IPS DF 6.9 (cell line): ENCODE results near the gene NFYC.

Experiments
- DNase-seq: peaks from one replicate; pipeline ENCODE4 v3.0.0-alpha.2; 2013; ENCODE audit warnings: low read depth, low spot score
- H3K27ac ChIP-seq: one replicate; pipeline ENCODE4 v1.5.1; 2013; ENCODE audit warnings: low read length, control low read depth
- H3K27me3 ChIP-seq: 2 replicates; pipeline ENCODE4 v1.6.1; 2013; ENCODE audit warnings: mild to moderate bottlenecking, low read length; ENCODE audit not compliant: control insufficient read depth, insufficient read depth
- H3K36me3 ChIP-seq: 2 replicates; pipeline ENCODE4 v1.6.1; 2013; ENCODE audit warnings: low read length; ENCODE audit not compliant: control insufficient read depth, insufficient read depth
- H3K4me1 ChIP-seq: 2 replicates; pipeline ENCODE4 v1.6.1; 2013; ENCODE audit warnings: low read length; ENCODE audit not compliant: control insufficient read depth, insufficient read depth
- H3K4me3 ChIP-seq: 2 replicates; pipeline ENCODE4 v1.5.1; 2013; ENCODE audit warnings: mild to moderate bottlenecking, low read length
- H3K9me3 ChIP-seq: 2 replicates; pipeline ENCODE4 v1.6.1; 2013; ENCODE audit warnings: low read length, inconsistent platforms; ENCODE audit not compliant: control insufficient read depth, insufficient read depth
- WGBS: extraction: QIAGEN DNeasy Blood & Tissue Kit; methylation state at CpG from one replicate; pipeline ENCODE4 v1.1.7; 2013; ENCODE audit warnings: mixed read lengths, missing lambda C conversion rate; ENCODE audit not compliant: insufficient read length, insufficient coverage; 5-methylcytosine and 5-hydroxymethylcytosine counted together

NFYC gene

DNA sequence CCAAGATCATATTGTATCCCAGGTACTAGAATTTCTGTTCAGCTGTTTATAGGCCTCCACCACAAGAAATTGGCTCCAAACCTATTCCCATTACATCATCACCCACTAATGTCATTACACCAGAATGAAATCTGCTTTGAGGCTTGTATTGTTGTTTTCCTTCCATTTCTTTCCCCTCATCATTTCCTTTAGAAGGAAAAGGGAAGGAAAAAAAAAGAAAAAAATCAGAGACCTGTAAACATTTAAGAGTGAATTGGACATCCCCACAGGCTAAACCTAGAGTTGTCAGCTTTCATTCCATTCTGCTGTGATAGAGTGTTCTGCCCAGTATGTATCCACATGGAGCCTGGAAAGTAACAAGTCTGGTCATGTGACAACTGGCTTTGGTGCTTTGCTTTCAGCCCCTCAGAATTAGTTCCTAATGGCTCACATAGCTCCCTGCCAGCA is 44.6 kb downstream of the NFYC start:
- Histone ChIP-seq H3K9me3 (no peaks in the 10 kb centered on the region), H3K4me3 (no peak overlapping the region), H3K36me3 (peaks cover 3% of the 10 kb centered on the region; the same call in 1 of the 2 replicates), H3K27me3 (no peaks in the 10 kb centered on the region), H3K27ac (no peak overlapping the region), H3K4me1 (no peaks in the 10 kb centered on the region)
- no peak for DNase-seq

DNA sequence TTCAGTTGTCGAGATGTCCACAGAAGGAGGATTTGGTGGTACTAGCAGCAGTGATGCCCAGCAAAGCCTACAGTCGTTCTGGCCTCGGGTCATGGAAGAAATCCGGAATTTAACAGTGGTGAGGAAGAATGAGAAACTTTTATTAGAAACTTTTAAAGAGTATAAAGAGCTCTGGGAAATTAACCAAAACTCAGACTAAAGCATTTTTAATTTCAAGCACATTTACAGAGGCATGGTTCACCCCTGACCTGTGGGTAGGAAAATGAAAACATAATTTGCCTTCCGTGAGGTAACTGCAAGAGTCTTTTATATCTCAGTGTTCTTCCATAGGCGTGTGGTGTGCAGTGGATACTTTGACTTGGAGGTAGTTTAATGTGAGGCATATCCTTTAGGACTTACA is 47.3 kb downstream of the NFYC start:
- WGBS: no CpG with 5 or more reads among the region's 6 CpGs
- no peak overlapping the region for H3K27ac ChIP-seq
- DNase-seq: no peak
- peaks cover 7% of the 10 kb centered on the region; the same call in 1 of the 2 replicates for H3K36me3 ChIP-seq
- H3K4me1 ChIP-seq: no peaks in the 10 kb centered on the region
- no peaks in the 10 kb centered on the region for H3K27me3 ChIP-seq
- H3K9me3 ChIP-seq: no peaks in the 10 kb centered on the region
- no peak overlapping the region for H3K4me3 ChIP-seq

DNA sequence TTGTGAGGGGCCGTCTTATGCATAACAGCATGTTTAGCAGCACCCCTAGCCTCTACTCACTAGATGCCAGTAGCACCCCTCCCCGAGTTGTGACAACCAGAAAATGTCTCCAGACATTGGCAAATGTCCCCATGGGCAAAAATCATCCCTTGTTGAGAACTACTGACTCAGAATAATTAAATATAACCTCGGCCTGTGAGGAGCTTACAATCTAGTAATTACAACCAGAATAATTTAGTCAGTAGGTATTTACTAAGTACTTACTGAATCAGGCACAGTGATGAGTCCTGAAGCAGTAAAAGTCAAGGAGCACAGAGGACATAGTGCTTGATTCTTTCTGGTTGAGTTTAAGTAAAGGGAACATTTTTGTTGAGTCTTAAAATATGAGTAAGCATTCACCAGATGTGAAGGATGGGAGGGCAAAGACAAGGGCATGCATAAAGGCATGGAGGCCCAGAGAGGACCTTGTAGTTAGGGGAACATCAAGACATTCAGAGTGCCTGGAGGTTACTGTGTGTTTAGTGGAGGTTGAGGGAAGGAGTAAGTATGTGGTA is 48.0 kb downstream of the NFYC start:
- DNase-seq: no peak
- no CpG with 5 or more reads among the region's 3 CpGs for WGBS
- H3K9me3 ChIP-seq: no peaks in the 10 kb centered on the region
- H3K4me3 ChIP-seq: no peak overlapping the region
- H3K27ac ChIP-seq: no peak overlapping the region
- H3K36me3 ChIP-seq: peaks cover 7% of the 10 kb centered on the region; the same call in 1 of the 2 replicates
- no peaks in the 10 kb centered on the region for H3K4me1 ChIP-seq
- H3K27me3 ChIP-seq: no peaks in the 10 kb centered on the region

DNA sequence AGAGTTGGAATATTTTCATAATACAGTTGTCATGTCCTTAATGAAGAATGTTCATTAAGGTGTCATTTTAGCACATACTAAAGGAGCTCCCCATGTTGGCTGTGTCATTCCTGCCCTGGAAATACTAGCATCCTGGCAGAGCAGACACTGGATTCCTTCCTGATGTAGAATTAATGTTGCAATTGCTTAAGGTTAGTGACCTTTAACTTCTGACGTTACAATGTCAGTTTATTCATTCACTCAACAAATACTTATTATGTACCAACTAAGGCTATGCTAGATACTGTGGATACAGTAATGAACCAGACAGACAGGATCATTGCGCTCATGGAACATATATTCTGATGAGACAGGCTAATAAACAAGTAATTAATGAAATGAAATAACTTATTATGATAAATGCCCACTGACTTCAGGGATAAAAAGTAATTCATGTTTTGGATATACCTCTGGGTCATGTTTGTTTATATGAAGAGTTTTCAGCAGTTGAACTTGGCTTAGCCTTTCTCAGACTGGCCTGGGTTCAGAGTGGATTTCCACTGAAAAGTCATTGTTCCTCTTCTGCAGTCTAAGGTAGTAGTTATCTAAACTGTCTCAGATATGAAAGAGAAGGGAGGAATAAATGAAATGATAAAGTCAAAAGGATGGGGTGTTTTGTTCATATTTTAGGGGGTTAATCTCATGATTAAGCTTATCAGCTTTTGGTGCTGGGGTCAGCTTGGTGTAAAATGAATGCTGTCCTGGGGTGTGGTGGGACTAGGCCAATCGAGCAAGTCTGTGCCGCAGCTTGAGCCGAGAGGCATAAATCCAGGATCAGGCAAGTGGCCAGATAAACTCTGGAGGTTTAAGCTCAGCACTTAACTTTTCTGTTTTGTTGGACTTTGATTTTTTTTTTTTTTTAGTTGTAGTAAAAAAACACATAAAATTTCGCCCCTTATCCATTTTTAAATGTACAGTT is 48.8 kb downstream of the NFYC start:
- Histone ChIP-seq H3K27me3 (no peaks in the 10 kb centered on the region), H3K4me1 (no peaks in the 10 kb centered on the region), H3K4me3 (no peak overlapping the region), H3K27ac (no peak overlapping the region), H3K36me3 (peaks cover 7% of the 10 kb centered on the region; the same call in 1 of the 2 replicates), H3K9me3 (no peaks in the 10 kb centered on the region)
- no CpG with 5 or more reads among the region's 6 CpGs for WGBS
- no peak for DNase-seq

DNA sequence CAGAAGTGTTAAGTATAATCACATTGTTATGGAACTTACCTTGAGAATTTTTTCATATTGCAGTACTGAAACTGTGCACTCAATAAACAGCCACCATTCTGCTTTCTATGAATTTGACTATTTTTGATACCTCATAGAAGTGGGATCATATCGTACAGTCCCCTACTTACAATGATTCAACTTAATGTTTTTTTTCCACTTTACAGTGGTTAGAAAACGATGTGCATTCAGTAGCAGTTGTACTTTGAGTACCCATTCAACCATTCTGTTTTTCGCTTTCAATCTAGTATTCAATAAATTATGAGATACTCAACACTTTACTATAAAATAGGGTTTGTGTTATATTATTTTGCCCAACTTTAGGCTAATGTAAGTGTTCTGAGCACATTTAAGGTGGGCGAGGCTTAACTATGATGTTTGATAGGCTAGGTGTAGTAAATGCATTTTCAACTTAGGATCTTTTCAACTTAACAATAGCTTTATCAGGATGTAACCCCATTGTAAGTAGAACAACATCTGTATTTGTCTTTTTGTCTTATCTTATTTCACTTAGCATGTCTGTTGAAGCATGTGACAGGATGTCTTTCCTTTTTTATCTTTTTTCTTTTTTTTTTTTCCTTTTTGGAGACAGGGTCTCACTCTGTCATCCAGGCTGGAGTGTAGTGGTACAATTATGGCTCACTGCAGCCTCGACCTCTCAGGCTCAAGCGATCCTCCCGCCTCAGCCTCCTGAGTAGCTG is 49.7 kb downstream of the NFYC start:
- no peak overlapping the region for H3K4me3 ChIP-seq
- no CpG with 5 or more reads among the region's 7 CpGs for WGBS
- no peak overlapping the region for H3K27ac ChIP-seq
- no peaks in the 10 kb centered on the region for H3K4me1 ChIP-seq
- H3K27me3 ChIP-seq: no peaks in the 10 kb centered on the region
- DNase-seq: no peak
- no peaks in the 10 kb centered on the region for H3K9me3 ChIP-seq
- H3K36me3 ChIP-seq: peaks cover 7% of the 10 kb centered on the region; the same call in 1 of the 2 replicates

DNA sequence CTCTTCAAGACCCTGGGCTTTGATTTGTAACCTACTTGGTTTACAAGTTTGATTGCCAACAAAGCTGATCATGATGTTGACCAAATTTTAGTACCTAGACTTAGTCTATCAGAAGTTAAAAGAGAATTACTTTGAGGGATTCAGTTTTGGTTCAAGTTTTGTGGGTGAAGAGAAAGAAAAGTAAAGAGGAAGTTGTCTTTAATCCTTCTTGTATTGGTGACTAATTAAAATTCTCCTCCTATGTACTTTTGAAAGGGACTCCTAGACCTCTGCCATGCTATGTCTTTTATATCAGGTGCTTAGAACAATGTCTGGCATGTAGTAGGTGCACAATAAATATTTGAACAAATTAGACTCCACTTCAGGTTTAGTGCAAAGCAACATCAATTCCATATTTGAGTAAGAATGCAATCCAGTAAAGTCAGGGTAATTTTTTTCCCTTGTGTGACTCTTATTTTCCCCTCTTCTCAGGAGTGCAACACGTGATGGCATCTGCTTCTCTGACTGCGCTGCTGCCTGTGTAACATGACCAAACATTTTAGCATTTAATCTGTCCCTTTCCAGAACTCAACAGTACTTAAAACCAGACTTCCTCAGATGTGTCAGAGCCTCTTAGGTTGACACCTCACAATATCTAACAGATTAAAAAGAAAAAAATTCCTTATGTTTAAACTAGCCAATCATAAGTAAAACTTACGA is 51.0 kb downstream of the NFYC start:
- H3K9me3 ChIP-seq: no peaks in the 10 kb centered on the region
- H3K4me1 ChIP-seq: no peaks in the 10 kb centered on the region
- DNase-seq: no peak
- H3K4me3 ChIP-seq: no peak overlapping the region
- peaks cover 9% of the 10 kb centered on the region; the same call in 1 of the 2 replicates for H3K36me3 ChIP-seq
- no peak overlapping the region for H3K27ac ChIP-seq
- H3K27me3 ChIP-seq: no peaks in the 10 kb centered on the region
- WGBS: no CpG with 5 or more reads among the region's 3 CpGs

DNA sequence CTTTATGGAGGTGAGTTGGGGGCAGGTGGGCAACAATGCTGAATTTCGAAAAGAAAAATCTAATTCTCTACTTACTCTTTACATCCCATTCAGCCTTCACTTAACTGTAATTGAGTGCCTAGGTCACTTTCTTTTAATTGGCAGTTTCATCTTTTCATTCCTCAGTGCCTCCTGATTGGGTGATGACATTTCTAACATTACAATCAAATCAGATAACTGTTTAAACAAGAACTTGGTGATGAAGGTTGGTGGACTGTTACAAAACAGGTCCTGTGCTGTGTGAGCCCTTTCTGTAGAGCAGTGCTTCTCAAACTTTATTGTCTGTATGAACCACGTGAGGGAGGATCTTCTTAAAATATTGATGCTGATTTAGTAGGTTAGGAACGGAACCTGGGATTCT is 51.9 kb downstream of the NFYC start:
- H3K4me1 ChIP-seq: no peaks in the 10 kb centered on the region
- WGBS: no CpG with 5 or more reads among the region's 3 CpGs
- H3K27me3 ChIP-seq: no peaks in the 10 kb centered on the region
- H3K36me3 ChIP-seq: peaks cover 9% of the 10 kb centered on the region; the same call in 1 of the 2 replicates
- H3K4me3 ChIP-seq: no peak overlapping the region
- no peak overlapping the region for H3K27ac ChIP-seq
- H3K9me3 ChIP-seq: no peaks in the 10 kb centered on the region
- DNase-seq: no peak

DNA sequence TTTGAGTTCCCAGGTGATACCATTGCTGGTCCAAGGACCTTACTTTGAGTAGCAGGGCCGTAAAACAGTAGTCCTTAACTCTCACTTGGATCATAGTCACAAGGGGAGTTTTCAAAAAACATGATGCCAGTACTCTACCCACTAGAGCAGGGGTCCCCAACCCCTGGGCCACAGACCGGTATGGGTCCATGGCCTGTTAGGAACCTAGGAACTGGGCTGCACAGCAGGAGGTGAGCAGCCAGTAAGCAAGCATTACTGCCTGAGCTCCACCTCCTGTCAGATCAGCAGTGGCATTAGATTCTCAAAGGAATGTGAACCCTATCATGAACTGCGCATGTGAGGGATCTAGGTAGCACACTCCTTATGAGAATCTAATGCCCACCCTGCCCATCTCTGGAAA is 52.4 kb downstream of the NFYC start:
- Histone ChIP-seq H3K27me3 (no peaks in the 10 kb centered on the region), H3K27ac (no peak overlapping the region), H3K4me3 (no peak overlapping the region), H3K36me3 (peaks cover 9% of the 10 kb centered on the region; the same call in 1 of the 2 replicates), H3K9me3 (no peaks in the 10 kb centered on the region), H3K4me1 (no peaks in the 10 kb centered on the region)
- WGBS: no CpG with 5 or more reads among the region's 3 CpGs
- DNase-seq: no peak

DNA sequence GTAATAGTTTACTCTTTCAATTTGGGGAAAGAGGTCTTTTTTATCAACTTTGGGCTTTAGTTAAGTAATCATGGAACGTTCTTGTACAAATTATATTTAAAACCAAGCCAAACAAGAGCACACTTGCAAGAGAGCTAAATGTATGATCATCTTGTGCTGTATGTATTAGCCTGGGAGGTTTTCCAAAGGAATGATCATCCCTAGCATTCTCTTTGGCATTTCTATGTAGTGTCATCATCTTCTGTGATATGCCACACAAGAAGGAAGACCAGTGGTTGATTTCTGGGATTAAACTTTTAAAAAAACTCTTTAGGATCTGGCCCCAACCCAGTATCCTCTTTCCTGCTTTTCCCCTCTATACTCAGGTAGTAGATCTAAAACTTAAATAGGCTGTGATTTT is 53.7 kb downstream of the NFYC start:
- H3K9me3 ChIP-seq: no peaks in the 10 kb centered on the region
- H3K27me3 ChIP-seq: no peaks in the 10 kb centered on the region
- no peaks in the 10 kb centered on the region for H3K4me1 ChIP-seq
- no peak for DNase-seq
- H3K36me3 ChIP-seq: peaks cover 9% of the 10 kb centered on the region; the same call in 1 of the 2 replicates
- no CpG with 5 or more reads among the region's 1 CpG for WGBS
- H3K4me3 ChIP-seq: no peak overlapping the region
- H3K27ac ChIP-seq: no peak overlapping the region
